Fibroblast of pulmonary artery (primary cell): ENCODE data around the gene TREML2.

Source experiments
- DNase-seq: peaks from one replicate; pipeline ENCODE4 v3.0.0-alpha.2; 2010; ENCODE audit warnings: low read depth
- H3K4me3 ChIP-seq: replicated peaks from 2 replicates; pipeline ENCODE4 v1.5.1; 2011; ENCODE audit warnings: low read depth, mild to moderate bottlenecking, control low read depth, low read length, moderate library complexity
- TF ChIP-seq, protein P1 (sequence below): IDR thresholded peaks from 2 replicates; pipeline ENCODE4 v1.5.1; 2011; ENCODE audit warnings: mild to moderate bottlenecking, control low read depth, low read length, inconsistent platforms; ENCODE audit errors: missing control alignments

The TREML2 gene

DNA sequence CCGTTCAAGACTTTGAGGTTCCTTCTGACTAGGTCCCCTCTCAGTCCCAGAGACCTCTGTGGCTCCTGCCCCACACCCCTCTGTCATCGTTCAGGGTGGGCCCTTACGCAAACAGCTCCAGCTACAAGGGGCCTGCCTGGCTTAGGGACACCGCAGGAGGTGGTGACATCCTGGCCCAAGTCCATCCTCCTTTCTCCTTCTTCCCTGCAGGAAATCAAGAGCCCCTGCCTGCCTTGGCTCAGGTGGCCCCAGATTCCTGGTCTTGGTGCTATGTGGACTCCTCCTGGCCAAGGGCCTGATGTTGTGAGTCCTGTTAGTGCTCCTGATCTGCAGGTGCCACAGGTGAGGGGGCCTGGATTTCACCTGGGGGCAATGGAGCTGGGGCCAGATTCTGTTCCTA lies 35.3 kb upstream of the TREML2 start:
- TF ChIP-seq, protein P1, sequence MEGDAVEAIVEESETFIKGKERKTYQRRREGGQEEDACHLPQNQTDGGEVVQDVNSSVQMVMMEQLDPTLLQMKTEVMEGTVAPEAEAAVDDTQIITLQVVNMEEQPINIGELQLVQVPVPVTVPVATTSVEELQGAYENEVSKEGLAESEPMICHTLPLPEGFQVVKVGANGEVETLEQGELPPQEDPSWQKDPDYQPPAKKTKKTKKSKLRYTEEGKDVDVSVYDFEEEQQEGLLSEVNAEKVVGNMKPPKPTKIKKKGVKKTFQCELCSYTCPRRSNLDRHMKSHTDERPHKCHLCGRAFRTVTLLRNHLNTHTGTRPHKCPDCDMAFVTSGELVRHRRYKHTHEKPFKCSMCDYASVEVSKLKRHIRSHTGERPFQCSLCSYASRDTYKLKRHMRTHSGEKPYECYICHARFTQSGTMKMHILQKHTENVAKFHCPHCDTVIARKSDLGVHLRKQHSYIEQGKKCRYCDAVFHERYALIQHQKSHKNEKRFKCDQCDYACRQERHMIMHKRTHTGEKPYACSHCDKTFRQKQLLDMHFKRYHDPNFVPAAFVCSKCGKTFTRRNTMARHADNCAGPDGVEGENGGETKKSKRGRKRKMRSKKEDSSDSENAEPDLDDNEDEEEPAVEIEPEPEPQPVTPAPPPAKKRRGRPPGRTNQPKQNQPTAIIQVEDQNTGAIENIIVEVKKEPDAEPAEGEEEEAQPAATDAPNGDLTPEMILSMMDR: no peak
- no peak for DNase-seq

DNA sequence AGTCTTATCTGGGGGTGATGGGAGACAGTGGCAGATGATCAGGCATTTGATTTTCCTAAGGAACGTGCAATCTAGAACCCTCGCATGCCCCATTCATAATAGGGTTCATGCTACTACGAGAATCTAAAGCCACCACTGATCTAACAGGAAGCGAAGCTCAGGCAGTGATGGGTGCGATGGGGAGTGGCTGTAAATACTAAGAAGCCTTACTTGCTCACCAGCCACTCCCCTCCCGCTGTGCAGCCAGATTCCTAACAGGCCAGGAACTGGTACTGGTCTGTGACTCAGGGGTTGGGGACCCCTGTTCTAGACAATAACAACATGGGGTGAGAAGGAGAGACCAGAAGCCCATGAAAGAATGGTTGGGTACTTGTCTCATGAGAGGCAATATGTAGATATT lies 31.7 kb upstream of the TREML2 start:
- H3K4me3 ChIP-seq: no peak overlapping the region
- TF ChIP-seq, protein P1: no peak
- no peak for DNase-seq

More for the DNA sequence above, 35.3 kb upstream of the TREML2 start:
- H3K4me3 ChIP-seq: no peak overlapping the region

DNA sequence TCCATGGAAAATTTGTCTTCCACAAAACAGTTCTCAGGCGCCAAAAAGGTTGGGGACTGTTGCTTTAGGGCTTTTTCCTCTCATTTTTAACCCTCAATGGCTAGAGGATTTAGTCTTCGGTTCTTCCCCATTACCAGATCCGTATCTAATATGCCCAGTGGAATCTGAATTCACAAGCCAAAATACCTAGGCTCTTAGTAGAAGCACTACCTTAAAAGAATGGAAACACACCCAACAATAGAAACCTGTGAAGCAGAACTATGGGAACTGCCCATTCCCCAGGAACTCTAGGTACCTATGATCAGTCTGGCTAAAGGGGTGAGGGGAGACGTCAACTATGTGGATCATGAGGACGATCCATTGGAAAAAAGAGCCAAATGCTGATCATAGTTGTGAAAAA lies 30.3 kb upstream of the TREML2 start:
- H3K4me3 ChIP-seq: no peak overlapping the region
- TF ChIP-seq, protein P1: no peak
- no peak for DNase-seq

DNA sequence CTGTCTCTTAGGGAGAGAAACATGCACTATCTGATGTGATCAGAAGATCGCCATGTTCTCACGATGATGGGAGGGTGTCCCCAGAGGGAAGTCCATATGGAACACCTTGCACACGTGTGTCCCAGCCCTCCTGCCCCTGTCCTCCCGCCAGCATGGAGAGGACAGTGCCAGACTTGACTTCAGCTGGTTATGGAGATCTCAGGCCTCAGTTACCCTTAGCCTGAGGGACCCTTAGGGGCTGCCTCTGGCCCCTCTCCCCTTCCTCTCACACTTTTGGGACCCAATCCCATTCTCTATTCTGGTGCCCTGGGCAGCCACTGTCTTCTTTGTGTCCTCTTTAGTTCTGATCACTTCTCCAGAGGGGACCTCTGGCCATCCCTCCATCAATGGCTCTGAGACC lies 28.8 kb upstream of the TREML2 start:
- DNase-seq: no peak
- no peak overlapping the region for H3K4me3 ChIP-seq
- TF ChIP-seq, protein P1: no peak

DNA sequence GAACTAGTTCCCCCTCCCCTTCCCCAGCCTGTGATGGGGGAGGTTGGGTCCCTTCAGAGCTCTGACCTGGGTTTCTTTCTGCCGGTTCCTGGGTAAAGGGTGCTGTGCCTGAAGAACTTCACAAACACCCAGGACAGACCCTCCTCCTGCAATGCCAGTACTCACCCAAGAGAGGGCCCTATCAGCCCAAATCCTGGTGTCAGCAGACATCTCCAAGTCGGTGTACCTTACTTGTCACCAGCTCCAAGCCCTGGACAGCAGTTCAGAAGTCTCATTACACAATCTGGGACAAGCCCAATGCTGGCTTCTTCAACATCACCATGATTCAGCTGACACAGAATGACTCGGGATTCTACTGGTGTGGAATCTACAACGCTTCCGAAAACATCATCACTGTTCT lies 27.7 kb upstream of the TREML2 start:
- TF ChIP-seq, protein P1: no peak
- peak; percentile 20 for DNase-seq
- no peak overlapping the region for H3K4me3 ChIP-seq

DNA sequence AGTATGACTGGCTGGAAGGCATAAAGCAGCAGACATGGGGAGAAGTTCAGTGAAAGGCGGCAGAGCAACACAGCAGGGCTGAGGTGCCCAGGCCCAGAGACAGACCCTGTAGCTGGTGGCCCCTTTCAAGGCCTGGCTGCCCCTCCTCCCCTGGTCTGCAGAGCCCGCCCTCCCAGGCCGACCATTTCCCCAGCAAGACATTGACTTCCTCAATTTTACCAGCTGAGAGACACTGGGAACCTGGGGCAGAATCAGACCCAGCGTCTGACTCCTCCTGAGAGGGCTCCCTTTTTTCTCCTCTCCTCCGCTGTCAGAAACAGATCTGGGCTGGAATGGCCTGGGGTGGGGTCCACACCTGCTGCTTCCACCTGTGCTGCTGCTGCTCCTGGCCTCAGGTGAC lies 27.1 kb upstream of the TREML2 start, which contains the start of gene TREML4:
TSS of gene TREML4 (plus strand) at position 254 of the 400 bp plus-strand sequence. CDS start at position 333, 79 bp downstream.
- no peak for DNase-seq
- H3K4me3 ChIP-seq: no peak within 1 kb of the TSS
- TF ChIP-seq, protein P1: no peak

DNA sequence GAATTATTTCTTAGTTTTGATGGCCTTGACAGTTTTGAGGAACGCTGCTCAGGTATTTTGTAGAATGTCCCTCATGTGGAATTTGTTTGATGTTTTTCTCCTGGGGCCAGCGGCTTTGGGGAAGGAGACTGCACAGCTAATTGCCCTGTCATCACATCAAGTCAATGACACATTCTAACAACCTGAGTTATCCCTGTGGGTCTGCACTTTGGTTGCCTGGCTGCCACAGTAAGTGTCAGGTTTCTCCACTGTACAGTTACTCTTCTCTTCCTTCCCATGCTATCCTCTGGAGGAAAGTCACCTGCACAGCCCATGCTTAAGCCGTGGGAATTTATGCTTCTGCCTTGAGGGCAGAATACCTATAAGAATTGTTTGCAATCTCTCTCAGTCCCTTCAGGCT lies 25.8 kb upstream of the TREML2 start:
- TF ChIP-seq, protein P1: no peak

More for the DNA sequence above, 25.8 kb upstream of the TREML2 start:
- no peak for DNase-seq
- H3K4me3 ChIP-seq: no peak overlapping the region
